SK-N-SH treated with all-trans-retinoic acid at 6 μM for 48 hours (cell line): ENCODE results near the gene AUTS2.

Experiments used
- ARNTL ChIP-seq: fragments of 450-650 bp; formaldehyde crosslinking; IDR thresholded peaks from 2 replicates; pipeline ENCODE4 v1.5.0; 2020; ENCODE audit warnings: low read depth, mild to moderate bottlenecking, moderate library complexity, borderline replicate concordance
- CSDC2 ChIP-seq: fragments of 250-450 bp; sonication (Bioruptor Pico); IDR thresholded peaks from 2 replicates; pipeline ENCODE4 v1.5.0; 2020; ENCODE audit warnings: mild to moderate bottlenecking, moderate library complexity
- ESRRG ChIP-seq: fragments of 250-450 bp; sonication (Bioruptor Pico); IDR thresholded peaks from 2 replicates; pipeline ENCODE4 v1.6.1; 2021; ENCODE audit warnings: mild to moderate bottlenecking
- GLIS3 ChIP-seq: fragments of 250-450 bp; sonication (Bioruptor Pico); IDR thresholded peaks from 2 replicates; pipeline ENCODE4 v1.5.0; 2020; ENCODE audit warnings: mild to moderate bottlenecking, moderate library complexity
- PATZ1 ChIP-seq: fragments of 250-450 bp; sonication (Bioruptor Pico); IDR thresholded peaks from 2 replicates; pipeline ENCODE4 v1.8.0; 2020; ENCODE audit warnings: mild to moderate bottlenecking, moderate library complexity, borderline replicate concordance
- POU6F1 ChIP-seq: fragments of 250-450 bp; sonication (Bioruptor Pico); IDR thresholded peaks from 2 replicates; pipeline ENCODE4 v1.8.0; 2021; ENCODE audit warnings: low read depth, mild to moderate bottlenecking, moderate library complexity, borderline replicate concordance
- TCF4 ChIP-seq: fragments of 250-450 bp; sonication (Bioruptor Pico); IDR thresholded peaks from 2 replicates; pipeline ENCODE4 v1.8.0; 2021; ENCODE audit warnings: mild to moderate bottlenecking, moderate library complexity, borderline replicate concordance
- ZFP3 ChIP-seq: fragments of 250-450 bp; sonication (Bioruptor Pico); IDR thresholded peaks from 2 replicates; pipeline ENCODE4 v1.5.0; 2020; ENCODE audit warnings: mild to moderate bottlenecking, moderate library complexity
- ZFP30 ChIP-seq: fragments of 450-650 bp; formaldehyde crosslinking; IDR thresholded peaks from 2 replicates; pipeline ENCODE4 v1.5.0; 2022; ENCODE audit warnings: mild to moderate bottlenecking, moderate library complexity
- ZNF70 ChIP-seq: fragments of 450-650 bp; formaldehyde crosslinking; IDR thresholded peaks from 2 replicates; pipeline ENCODE4 v1.5.0; 2020; ENCODE audit warnings: mild to moderate bottlenecking, moderate library complexity

- TF ChIP-seq ZNF70 (CRISPR knock-in tag) (no peak), ZFP30 (CRISPR knock-in tag) (no peak), POU6F1 (CRISPR knock-in tag) (no peak), ARNTL (CRISPR knock-in tag) (no peak), PATZ1 (CRISPR knock-in tag) (no peak), ESRRG (no peak), GLIS3 (CRISPR knock-in tag) (no peak), TCF4 (CRISPR knock-in tag) (no peak), ZFP3 (CRISPR knock-in tag) (no peak), CSDC2 (CRISPR knock-in tag) (no peak)
These were observed 816.1 kb downstream of the AUTS2 start for GRCh38 chr7:70414368-70414767.
